ES-I3 (cell line): ENCODE data around the gene NPB.

Experiments
- H3K36me3 ChIP-seq: 2 replicates; pipeline ENCODE4 v1.6.1; 2013; ENCODE audit warnings: mild to moderate bottlenecking, low read length, control low read depth, moderate library complexity; ENCODE audit not compliant: insufficient read depth
- H3K4me1 ChIP-seq: 2 replicates; pipeline ENCODE4 v1.6.1; 2013; ENCODE audit warnings: mild to moderate bottlenecking, control low read depth, low read length; ENCODE audit not compliant: insufficient read depth
- H3K9ac ChIP-seq: 2 replicates; pipeline ENCODE4 v1.6.1; 2013; ENCODE audit warnings: low read depth, mild to moderate bottlenecking, low read length, moderate library complexity
- H3K9me3 ChIP-seq: 2 replicates; pipeline ENCODE4 v1.6.1; 2013; ENCODE audit warnings: mild to moderate bottlenecking, low read length, moderate library complexity; ENCODE audit not compliant: control insufficient read depth, insufficient read depth

Gene NPB

DNA sequence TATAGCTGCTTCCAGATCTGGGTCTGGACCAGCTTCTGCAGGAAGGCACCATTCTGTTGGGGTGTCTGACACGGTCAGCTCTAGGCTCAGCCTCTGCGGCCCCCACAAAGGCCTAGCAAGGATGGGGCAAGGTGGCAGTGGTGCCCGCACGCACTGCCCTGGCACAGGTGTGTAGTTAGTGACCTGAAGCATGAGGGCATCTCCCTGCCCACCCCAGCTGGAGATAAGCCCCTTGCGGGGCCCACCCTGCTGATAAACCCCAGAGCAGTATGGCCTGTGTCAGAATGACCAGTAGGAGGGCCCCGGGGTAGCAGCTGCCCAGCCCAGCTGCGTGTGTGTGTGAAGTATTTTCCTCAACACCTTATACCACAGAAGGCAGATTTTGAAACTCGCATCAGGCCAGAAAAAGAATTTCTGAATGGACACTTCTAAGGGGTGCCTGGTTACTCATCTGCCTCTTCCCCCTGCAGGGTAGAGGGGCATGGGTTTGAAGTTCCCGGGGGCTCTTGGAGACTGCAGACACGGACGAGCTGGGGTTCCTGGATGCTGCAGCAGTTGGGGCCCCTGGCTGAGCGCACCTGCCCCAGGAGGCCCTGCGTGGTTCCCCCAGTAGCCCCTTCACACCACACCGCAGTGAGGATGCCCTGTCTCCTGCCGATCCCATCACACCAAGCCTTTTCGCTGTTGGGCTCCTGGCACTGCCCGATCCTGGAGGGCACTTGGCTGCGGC is 35.4 kb upstream of the NPB start:
- Histone ChIP-seq H3K9ac (no peak overlapping the region), H3K36me3 (peaks cover 16% of the 10 kb centered on the region), H3K4me1 (peaks cover 29% of the 10 kb centered on the region; the same call in 1 of the 2 replicates)

DNA sequence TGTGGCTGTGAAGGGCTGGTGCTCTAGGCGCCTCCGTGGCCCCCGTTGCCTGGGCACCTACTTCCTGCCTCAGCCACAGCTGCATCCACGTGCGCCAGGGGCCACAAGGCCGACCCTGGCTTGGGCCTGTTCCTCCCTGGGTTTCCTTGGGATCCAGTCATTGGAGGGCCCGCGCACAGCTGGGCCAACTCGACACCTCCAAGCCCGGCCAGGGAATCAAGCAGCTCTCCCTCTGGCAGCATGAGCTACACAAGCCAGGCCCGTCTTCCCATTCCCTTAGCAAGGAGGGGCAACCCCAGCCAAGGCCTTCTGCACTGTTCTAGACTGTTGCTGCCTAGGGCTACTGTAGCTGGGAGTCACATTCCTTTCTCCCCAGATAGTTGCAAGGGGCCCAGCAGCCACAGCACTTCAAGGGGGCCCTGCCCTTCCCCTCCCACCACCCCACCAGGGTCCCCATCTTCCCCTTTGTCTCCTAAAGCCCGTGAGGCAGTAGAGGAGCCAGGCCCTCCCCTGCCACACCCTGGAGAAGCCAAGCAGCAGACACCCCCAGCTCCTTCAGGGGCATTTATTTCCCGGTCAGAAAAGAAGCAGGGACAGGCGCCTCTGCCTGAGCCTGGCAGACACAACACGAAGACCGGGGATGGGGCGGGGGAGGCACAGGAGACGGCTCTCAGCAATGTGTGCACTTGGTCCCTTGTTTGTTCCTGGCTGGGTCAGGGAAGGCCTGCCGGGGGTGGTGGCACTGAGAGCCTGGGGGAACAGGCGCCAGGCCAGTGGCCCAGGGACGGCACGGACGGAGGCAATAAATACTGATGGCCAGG is 34.7 kb upstream of the NPB start:
- peaks cover 29% of the 10 kb centered on the region; the same call in 1 of the 2 replicates for H3K4me1 ChIP-seq
- no peaks in the 10 kb centered on the region for H3K9me3 ChIP-seq
- no peak overlapping the region for H3K9ac ChIP-seq
- peaks cover 16% of the 10 kb centered on the region for H3K36me3 ChIP-seq

More for the DNA sequence above, 35.4 kb upstream of the NPB start:
- H3K9me3 ChIP-seq: no peaks in the 10 kb centered on the region

DNA sequence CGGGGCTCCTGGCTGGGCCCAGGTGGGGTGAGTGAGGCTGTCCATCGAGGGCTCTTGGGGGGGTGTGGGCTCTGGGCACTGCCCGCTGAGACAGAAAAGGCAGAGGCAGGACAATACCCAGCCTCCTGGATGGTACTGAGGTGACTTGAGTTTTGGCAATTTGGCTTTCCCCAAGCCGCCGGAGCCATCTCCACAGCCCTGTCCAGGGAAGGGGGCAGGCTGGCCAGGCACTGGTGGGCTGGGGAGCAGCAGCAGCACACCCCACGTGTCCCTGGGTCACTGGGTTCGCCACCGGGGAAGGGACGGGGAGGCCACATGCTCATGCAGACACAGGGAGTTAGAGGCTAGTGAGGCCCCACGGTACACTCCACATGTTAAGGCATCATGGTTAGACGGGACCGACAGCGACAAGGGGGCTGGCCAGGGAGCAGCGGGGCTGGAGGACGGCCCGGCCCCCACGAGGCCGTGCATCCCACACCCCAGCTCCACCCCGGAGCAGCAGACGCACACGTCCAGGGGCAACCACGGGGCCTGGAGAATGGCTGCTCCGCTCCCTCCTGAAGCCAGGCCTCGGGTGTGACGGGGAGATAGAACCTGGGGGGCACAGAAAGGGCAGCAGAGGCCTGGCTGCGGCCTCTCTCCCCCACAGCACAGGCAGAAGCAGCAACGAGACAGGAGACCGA is 33.9 kb upstream of the NPB start:
- Histone ChIP-seq H3K9me3 (no peaks in the 10 kb centered on the region), H3K36me3 (peaks cover 11% of the 10 kb centered on the region), H3K4me1 (peaks cover 29% of the 10 kb centered on the region; the same call in 1 of the 2 replicates), H3K9ac (no peak overlapping the region)

DNA sequence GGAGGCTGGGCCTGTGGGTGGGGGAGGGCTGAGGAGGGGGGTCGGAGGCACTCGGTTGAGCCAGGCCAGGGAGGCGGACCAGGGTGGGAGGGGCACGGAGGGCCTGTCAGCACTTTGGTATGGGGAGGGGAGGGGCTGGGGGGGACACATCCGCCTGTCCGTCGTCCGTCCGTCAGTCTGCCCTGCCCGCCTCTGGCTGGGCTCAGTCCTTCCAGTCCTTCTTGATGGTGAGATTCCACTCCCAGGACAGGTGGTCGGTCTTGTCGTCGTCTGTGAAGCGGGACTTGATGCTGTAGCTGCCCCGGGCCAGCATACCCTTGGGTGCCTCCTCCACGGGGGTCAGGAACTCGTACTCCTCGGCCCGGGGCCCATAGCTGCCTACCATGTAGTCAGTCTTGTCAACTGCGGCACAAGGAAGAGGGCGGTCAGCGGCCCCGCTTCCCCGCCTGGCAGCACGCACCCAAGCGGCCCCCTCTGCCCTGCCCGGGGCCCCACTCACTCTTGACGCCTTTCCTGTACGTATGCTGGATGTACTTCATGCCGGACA is 33.3 kb upstream of the NPB start:
- Histone ChIP-seq H3K9me3 (no peaks in the 10 kb centered on the region), H3K9ac (peak overlapping the region; percentile 90), H3K4me1 (peaks cover 29% of the 10 kb centered on the region; the same call in 1 of the 2 replicates), H3K36me3 (peaks cover 5% of the 10 kb centered on the region)

DNA sequence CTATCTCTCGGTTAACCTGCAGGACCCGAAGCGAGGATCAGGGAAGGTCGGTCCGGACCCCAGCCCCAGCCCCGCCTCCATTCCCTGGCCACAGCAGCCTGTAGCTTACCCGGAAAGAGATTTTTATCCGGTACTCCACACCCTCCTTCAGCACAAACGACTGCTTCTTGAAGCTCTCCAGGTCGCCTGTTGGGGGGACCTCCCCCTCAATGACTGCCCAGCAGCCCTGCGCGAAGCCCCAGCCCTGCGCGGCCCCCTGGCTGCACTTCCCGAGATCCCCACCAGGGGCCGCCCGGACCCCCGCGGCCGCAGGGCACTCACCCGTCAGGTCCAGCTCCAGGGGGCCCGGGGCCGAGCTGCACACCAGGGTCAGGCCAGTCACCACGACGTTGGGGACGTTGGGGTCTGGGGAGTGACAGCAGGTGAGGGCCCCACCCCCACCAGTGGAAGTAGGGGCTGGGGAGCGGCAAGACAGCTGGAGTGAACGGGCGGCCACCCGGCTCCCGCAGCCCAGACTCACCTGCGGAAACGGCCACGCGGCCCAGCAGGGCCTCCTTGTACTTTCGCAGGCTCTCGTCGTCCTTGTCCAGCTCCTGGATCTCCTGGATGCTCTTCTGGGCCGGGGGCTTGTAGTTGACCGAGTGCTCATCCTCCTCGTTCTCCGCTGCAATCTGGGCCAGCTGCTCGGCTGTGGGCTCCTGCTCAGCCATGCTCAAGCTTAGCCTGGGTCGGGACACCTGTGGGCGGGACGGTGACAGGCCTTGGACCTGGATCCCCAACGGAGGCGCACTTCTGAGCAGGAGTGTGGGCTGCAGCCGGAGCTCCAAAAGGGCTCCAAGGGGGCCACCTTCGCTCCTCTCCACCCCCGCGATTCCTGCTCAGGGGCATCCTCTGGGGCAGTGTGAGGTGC is 32.6 kb upstream of the NPB start:
- peaks cover 4% of the 10 kb centered on the region; the same call in 1 of the 2 replicates for H3K36me3 ChIP-seq
- H3K9me3 ChIP-seq: no peaks in the 10 kb centered on the region
- H3K9ac ChIP-seq: peak overlapping the region; percentile 90
- H3K4me1 ChIP-seq: peaks cover 29% of the 10 kb centered on the region; the same call in 1 of the 2 replicates

DNA sequence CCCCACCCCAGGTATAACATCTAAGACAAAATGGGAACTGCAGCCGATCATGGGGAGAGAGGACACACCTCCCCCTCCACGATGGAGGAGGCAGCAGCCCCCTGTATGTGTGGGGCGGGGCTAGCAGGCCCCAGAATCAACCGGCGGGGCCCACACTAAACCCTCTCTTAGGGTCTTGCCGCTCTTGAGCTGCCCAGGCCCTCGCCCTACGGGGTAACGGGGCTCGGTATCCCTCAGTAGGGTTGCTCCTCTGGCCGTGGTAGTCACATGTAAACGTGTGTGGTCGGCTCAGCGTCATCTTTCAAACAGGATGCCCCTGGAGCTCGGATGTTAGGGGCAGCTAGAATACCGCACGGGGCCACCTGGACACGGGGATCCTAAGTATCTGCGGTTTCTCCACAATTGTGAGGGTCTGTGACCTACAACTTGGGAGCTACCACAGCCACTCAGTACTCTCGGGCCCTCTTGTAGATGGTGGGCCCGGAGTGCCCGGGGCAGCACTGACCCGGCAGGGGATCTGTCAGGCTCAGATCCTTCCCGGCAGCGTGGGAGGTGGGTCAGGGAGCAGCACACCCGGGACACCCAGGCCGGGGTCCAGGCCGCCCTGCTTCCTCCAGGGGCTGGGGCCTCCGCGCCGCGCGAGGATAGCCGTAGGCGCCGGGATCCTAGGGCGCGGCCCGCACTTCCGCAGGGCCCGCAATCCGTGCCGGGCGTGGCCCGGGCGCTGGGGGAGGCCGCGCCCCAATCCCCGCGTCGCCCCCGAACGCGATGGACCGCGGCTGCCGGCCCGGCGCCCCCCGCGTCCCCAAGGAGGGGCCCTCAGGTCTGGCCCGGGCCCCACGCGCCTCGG is 31.7 kb upstream of the NPB start:
- H3K9ac ChIP-seq: peak overlapping the region; percentile 90
- H3K4me1 ChIP-seq: peaks cover 29% of the 10 kb centered on the region; the same call in 1 of the 2 replicates
- peaks cover 4% of the 10 kb centered on the region; the same call in 1 of the 2 replicates for H3K36me3 ChIP-seq
- H3K9me3 ChIP-seq: no peaks in the 10 kb centered on the region

DNA sequence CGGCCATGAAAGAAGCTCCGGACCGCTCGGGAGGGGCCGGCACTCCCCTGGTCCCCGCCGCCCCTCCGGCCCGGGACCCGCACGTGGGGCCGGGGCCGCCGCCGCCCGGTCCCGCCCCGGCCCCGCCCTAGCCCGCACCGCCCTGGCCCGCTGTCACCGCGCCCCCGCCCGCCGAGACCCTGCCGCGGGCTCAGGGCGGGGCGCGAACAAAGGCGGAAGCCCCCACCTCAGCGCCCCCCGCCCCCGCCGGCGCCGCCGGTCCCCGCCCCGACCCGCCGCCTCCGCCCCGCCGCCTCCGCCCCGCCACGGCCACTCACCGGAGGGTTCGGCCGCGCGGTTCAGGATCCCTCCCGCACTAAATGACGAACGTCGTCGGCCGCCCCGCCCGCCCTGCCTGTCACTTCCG is 31.1 kb upstream of the NPB start, which contains the start of gene ARHGDIA:
Gene ARHGDIA (minus strand): TSS at position 357 of the 406 bp plus-strand sequence. CDS start 1,407 bp downstream, outside the sequence.
- H3K9ac ChIP-seq: peak within 1 kb of the TSS; percentile 92
- peaks cover 2% of the 10 kb centered on the region; the same call in 1 of the 2 replicates for H3K36me3 ChIP-seq
- peaks cover 29% of the 10 kb centered on the region; the same call in 1 of the 2 replicates for H3K4me1 ChIP-seq
- no peaks in the 10 kb centered on the region for H3K9me3 ChIP-seq

DNA sequence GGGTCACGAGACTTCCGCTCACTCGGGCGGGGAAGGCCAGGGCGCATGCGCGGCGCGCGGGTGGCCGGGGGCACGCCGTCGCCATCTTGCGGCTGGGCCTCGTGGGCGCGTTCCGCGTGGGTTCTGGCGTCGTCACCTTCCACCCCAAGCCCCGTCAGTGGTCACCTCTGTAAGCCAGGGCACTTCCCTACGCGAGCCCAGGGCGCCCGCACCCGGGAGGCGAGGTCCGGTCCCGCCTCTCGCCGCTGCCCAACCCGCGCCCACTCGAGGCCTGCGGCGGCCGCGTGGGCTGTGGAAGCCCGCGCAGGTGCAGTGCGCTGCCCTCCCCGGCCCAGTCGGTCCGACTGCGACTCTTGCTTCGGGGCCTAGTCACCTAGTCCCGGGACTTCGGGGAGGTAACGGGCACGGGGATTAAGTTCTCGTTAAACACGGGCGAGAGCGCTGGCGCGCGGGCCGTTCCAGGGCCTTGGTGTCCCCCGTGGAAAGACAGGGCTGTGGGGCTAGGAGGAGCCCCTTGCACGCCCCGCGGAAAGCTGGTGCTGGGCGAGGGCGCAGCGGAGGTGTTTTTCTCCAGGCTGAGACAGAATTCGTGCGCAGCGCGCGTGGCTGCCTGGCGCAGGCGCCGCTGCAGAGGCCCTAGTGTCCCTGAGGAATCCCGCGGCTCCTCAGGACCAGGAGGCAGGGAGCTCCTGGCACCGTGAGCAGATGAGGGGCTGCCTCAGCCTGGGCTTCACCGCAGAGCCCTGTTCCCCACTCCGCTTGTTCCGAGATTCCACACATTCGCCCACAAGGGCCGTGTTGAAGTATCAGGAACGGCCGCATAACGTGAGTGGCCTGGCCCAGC is 30.4 kb upstream of the NPB start:
- H3K4me1 ChIP-seq: peaks cover 26% of the 10 kb centered on the region; the same call in 1 of the 2 replicates
- no peaks in the 10 kb centered on the region for H3K9me3 ChIP-seq
- no peaks in the 10 kb centered on the region for H3K36me3 ChIP-seq
- H3K9ac ChIP-seq: peak overlapping the region; percentile 92

DNA sequence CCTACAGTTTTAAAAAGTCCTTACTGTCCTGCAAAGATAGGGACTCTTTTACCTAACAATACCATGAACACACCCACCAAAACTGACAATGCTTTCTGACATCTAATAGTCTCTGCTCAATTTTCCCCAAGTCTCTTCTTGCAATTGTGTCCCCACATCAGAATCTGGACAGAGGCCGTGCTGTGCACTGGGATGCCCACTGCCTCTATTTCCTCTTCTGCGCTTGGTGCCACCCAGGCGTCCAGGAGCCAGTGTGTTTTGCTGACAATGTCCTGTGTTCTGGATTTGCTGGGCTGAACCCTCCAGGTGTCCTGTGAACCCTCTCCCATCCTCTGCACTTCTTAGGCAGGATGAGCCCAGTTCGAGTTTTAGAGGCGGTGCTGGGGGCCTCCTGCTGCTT is 24.5 kb upstream of the NPB start:
- Histone ChIP-seq H3K36me3 (peaks cover 7% of the 10 kb centered on the region), H3K4me1 (no peaks in the 10 kb centered on the region), H3K9ac (no peak overlapping the region), H3K9me3 (no peaks in the 10 kb centered on the region)

DNA sequence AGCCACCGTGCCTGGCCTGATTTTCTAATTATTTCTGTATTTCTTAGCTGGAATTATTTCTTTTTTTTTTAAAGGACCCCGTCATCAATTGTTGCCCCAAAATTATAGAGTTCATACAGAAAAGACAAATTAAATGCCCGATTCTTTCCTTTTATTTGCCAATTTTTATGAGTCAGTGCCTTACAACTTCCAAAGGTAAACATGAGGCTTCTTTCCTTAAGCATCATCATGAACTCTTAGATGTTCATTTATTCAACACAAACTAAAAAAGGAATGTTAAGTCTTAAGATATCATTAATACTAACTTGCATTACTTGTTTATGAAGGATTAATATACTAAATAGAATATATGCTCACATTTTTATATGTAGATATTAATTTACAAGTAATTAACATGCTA is 23.7 kb upstream of the NPB start:
- no peak overlapping the region for H3K9ac ChIP-seq
- H3K36me3 ChIP-seq: peaks cover 8% of the 10 kb centered on the region
- no peaks in the 10 kb centered on the region for H3K4me1 ChIP-seq
- H3K9me3 ChIP-seq: no peaks in the 10 kb centered on the region

DNA sequence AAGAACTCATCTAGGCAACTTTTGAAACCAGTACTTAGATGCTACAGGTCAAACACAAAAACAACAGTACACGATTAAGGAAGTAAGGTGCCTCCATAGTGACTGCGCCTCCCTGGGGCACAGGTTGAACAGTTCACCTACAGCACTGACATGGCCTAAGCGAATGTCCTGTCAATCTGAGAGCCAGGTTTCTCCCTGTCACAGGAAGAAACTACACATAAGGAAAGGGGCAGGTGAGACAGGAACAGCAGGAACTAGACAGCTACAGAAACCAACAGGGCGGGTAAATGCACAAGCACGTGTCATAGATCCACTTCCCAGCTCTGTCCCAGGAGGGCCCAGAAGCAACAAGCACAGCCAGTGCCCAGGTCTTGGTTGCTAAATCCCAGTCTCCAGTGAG is 22.9 kb upstream of the NPB start:
- Histone ChIP-seq H3K9me3 (no peaks in the 10 kb centered on the region), H3K36me3 (peaks cover 10% of the 10 kb centered on the region), H3K9ac (no peak overlapping the region), H3K4me1 (no peaks in the 10 kb centered on the region)

DNA sequence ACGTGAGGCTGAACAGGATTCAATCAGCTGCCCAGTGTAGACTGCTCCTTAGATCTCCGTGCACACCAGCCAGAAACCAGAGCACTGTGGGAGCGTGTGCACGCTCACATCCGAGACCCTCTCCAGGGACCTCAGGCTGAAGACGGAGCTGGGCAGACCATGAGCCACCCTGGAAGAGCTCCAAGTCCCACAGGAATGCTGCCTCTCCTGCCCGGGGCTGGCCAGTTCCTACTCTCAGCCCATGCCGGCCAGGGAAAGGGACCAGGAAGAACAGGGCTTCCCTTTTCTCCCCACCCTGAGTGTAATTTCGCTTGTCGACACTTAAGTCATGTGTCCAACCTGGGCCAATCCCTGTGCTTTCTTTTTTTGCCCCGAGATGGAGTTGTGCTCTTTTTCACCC is 17.5 kb upstream of the NPB start:
- H3K36me3 ChIP-seq: peaks cover 37% of the 10 kb centered on the region
- H3K4me1 ChIP-seq: no peaks in the 10 kb centered on the region
- H3K9ac ChIP-seq: no peak overlapping the region
- no peaks in the 10 kb centered on the region for H3K9me3 ChIP-seq
